Suprapubic skin (tissue), 4 donors: ENCODE results near the gene NRG3. TPM values are rescaled to one million over a fixed set of nuclear protein-coding genes. Genes with fewer than 3 reads are reported as not detected.

ENCODE experiments used
- DNase-seq, 2 donors: peaks; one replicate each; pipeline ENCODE4 v3.0.0-alpha.2; 2019; ENCODE audit warnings: low spot score in 2 of 2
- H3K27ac ChIP-seq: fragments of 200-600 bp; sonication (generic); one replicate; pipeline ENCODE4 v1.5.1; 2019
- H3K27me3 ChIP-seq: fragments of 200-600 bp; sonication (generic); one replicate; pipeline ENCODE4 v1.5.1; 2019
- H3K36me3 ChIP-seq: fragments of 200-600 bp; sonication (generic); one replicate; pipeline ENCODE4 v1.5.1; 2019
- H3K4me1 ChIP-seq: fragments of 200-600 bp; sonication (generic); one replicate; pipeline ENCODE4 v1.5.1; 2019
- H3K4me3 ChIP-seq: fragments of 200-600 bp; sonication (generic); one replicate; pipeline ENCODE4 v1.5.1; 2019; ENCODE audit warnings: mild to moderate bottlenecking
- H3K9me3 ChIP-seq: fragments of 200-600 bp; sonication (generic); one replicate; pipeline ENCODE4 v1.5.1; 2019
- EP300 ChIP-seq: sonication (generic); formaldehyde crosslinking; IDR thresholded peaks from one replicate; pipeline ENCODE4 v1.6.1; 2017; ENCODE audit warnings: antibody characterized with exemption
- POLR2A ChIP-seq, 2 donors: fragments of 450-650 bp; IDR thresholded peaks; one replicate each; pipeline ENCODE4 v1.6.1; 2017; ENCODE audit warnings: antibody characterized with exemption in 2 of 2, mild to moderate bottlenecking in 2 of 2, moderate library complexity in 2 of 2
- POLR2AphosphoS5 ChIP-seq, 3 donors: sonication (generic); formaldehyde crosslinking; IDR thresholded peaks; one replicate each; pipeline ENCODE4 v1.6.1; 2017; ENCODE audit warnings: antibody characterized with exemption in 3 of 3
- WGBS: methylation state at CpG from one replicate; pipeline ENCODE4 v1.1.5; 2018; 5-methylcytosine and 5-hydroxymethylcytosine counted together
- total RNA-seq, 4 donors: library from RNA; depleted of rRNA; stranded (reverse); fragments of >200 nt; gene quantifications; one replicate each; pipeline ENCODE4 v1.1.0, GENCODE V29; 2016
- TF ChIP-seq, protein P1 (sequence below), 2 donors: fragments of 200-600 bp in 1 of 2; fragments of 450-650 bp in 1 of 2; sonication (generic) in 1 of 2; IDR thresholded peaks; one replicate each; pipeline ENCODE4 v1.5.1; 2016 to 2019; ENCODE audit warnings: antibody characterized with exemption in 2 of 2, mild to moderate bottlenecking in 1 of 2, moderate library complexity in 1 of 2

The NRG3 gene
- total RNA-seq, 4 donors from 2014 or later, result 0.65 to 3.5 (median 1.3) TPM

DNA sequence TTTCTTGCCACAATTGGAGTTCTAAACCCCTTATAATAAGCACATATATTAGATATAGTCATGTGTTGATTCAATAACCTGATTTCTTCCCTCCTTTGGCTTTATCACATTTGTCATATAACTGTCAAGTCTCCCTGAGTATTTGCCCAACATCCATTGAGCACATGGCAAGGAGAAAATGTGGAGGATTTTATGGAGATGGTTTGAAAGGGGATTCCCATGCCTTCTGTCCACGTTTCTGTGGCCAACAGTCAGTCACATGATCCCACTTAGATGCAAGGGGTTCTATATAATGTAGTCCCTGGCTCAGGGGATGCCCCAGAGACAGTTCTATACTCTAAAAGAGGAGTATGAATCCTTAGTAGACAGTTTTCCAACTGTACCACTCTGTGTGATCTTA lies 577.7 kb downstream of the NRG3 start:
- no peaks in the 10 kb centered on the region for H3K27me3 ChIP-seq
- H3K27ac ChIP-seq, result no peak overlapping the region
- WGBS, result 15% methylated on average over 1 of the region's 1 CpG
- no peaks in the 10 kb centered on the region for H3K9me3 ChIP-seq
- no peaks in the 10 kb centered on the region for H3K4me1 ChIP-seq
- DNase-seq, result no peak
- no peaks in the 10 kb centered on the region for H3K36me3 ChIP-seq
- TF ChIP-seq POLR2A (IDR thresholded peaks at IDR 0.05) (no peak), EP300 (no peak), POLR2AphosphoS5 (IDR thresholded peaks at IDR 0.05) (no peak)
- TF ChIP-seq, protein P1, sequence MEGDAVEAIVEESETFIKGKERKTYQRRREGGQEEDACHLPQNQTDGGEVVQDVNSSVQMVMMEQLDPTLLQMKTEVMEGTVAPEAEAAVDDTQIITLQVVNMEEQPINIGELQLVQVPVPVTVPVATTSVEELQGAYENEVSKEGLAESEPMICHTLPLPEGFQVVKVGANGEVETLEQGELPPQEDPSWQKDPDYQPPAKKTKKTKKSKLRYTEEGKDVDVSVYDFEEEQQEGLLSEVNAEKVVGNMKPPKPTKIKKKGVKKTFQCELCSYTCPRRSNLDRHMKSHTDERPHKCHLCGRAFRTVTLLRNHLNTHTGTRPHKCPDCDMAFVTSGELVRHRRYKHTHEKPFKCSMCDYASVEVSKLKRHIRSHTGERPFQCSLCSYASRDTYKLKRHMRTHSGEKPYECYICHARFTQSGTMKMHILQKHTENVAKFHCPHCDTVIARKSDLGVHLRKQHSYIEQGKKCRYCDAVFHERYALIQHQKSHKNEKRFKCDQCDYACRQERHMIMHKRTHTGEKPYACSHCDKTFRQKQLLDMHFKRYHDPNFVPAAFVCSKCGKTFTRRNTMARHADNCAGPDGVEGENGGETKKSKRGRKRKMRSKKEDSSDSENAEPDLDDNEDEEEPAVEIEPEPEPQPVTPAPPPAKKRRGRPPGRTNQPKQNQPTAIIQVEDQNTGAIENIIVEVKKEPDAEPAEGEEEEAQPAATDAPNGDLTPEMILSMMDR (IDR thresholded peaks at IDR 0.05), result no peak
- H3K4me3 ChIP-seq, result no peak overlapping the region

DNA sequence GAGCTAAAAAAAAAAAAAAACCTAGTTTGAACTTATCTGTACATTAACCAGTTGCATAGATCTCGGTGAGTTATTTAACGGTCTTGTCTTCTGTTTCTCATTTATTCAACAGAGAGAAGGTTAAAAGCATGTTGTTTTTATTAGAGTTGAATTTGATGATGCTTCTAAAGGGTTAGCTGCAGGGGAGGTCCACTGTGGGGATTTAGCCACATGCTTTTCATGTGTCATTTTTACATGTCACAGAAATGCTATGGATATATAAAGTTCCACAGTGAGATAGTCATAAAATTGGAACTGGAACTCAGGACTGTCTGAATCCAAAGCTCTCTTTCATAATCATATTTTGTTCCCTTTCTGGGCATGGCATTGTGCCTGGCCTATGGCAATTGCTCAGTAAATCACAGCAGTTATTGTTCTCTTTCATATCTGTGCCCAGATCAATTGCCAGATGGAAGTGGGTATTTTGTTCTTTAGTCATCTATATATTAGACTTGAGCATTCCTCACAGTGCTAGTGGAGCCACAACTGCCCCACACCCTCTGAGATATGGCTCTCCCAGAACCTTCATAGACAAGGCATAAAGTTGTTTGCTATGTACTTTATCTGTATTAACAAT lies 578.8 kb downstream of the NRG3 start:
- TF ChIP-seq, protein P1 (IDR thresholded peaks at IDR 0.05), result no peak
- TF ChIP-seq POLR2AphosphoS5 (IDR thresholded peaks at IDR 0.05) (no peak), EP300 (no peak), POLR2A (IDR thresholded peaks at IDR 0.05) (no peak)
- H3K4me3 ChIP-seq, result no peak overlapping the region
- DNase-seq, result no peak
- WGBS, result 73% methylated on average over 2 of the region's 2 CpGs
- H3K36me3 ChIP-seq, result no peaks in the 10 kb centered on the region
- H3K27me3 ChIP-seq, result no peaks in the 10 kb centered on the region
- H3K9me3 ChIP-seq, result no peaks in the 10 kb centered on the region
- H3K27ac ChIP-seq, result no peak overlapping the region
- H3K4me1 ChIP-seq, result no peaks in the 10 kb centered on the region

DNA sequence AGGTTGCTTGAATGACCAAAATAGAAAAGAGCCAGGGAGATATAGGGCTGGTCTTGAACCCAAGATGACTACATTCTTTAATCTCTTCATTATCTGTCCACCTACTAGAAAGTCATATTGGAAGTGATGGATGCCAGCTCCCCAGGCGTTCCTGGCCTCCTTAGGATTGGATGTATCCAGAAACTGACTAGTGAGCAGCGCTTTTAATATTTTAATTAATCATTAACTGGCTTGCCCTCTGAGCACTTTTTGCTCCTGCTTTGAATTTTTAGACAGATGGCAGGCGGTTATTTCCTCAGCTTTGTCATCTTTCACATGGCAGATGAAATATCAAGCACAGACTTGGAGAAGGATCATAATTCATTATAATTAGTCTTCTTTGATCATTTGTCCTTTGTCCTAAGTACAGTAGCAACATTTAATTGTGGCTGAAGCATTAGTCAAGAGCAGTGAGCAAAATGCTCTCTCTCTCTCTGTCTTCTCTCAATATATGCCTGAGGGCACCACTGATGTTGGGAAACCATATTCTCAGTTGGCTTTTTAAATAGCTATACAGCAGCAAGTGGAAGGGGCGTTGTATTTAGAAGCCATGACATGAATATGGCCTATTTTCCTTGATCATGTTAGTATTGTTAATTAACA lies 588.0 kb downstream of the NRG3 start:
- Histone ChIP-seq H3K9me3 (no peaks in the 10 kb centered on the region), H3K4me1 (no peaks in the 10 kb centered on the region), H3K4me3 (no peak overlapping the region), H3K36me3 (no peaks in the 10 kb centered on the region), H3K27me3 (no peaks in the 10 kb centered on the region), H3K27ac (no peak overlapping the region)
- no peak for DNase-seq
- TF ChIP-seq, protein P1 (IDR thresholded peaks at IDR 0.05), result no peak
- TF ChIP-seq EP300, result no peak
- TF ChIP-seq POLR2A (IDR thresholded peaks at IDR 0.05), result no peak
- no peak for TF ChIP-seq POLR2AphosphoS5 (IDR thresholded peaks at IDR 0.05)
- 52% methylated on average over 4 of the region's 4 CpGs for WGBS

DNA sequence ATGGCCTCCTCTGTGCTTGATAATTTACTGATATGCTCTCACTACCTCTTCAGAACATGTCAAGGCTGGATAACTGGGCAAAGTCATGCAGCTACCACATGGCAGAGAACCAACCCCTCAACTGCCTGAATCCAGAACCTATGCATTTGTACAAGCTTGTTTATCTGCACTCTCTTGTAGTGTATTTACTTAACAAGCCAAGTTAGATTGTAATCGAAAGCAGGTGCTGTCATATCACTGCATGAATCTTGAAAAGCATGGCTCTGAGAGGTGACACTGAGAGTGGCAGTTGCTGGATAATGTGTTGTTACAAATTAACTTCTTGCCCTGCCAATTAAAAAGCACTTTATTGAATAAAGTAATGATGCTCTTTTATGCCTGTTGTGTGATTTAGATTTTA lies 588.6 kb downstream of the NRG3 start:
- Histone ChIP-seq H3K36me3 (no peaks in the 10 kb centered on the region), H3K4me1 (no peaks in the 10 kb centered on the region), H3K27me3 (no peaks in the 10 kb centered on the region), H3K9me3 (no peaks in the 10 kb centered on the region), H3K27ac (no peak overlapping the region), H3K4me3 (no peak overlapping the region)
- DNase-seq, result no peak
- whole genome bisulfite sequencing, result 56% methylated on average over 1 of the region's 1 CpG
- TF ChIP-seq EP300 (no peak), POLR2A (IDR thresholded peaks at IDR 0.05) (no peak), POLR2AphosphoS5 (IDR thresholded peaks at IDR 0.05) (no peak)
- TF ChIP-seq, protein P1 (IDR thresholded peaks at IDR 0.05), result no peak

DNA sequence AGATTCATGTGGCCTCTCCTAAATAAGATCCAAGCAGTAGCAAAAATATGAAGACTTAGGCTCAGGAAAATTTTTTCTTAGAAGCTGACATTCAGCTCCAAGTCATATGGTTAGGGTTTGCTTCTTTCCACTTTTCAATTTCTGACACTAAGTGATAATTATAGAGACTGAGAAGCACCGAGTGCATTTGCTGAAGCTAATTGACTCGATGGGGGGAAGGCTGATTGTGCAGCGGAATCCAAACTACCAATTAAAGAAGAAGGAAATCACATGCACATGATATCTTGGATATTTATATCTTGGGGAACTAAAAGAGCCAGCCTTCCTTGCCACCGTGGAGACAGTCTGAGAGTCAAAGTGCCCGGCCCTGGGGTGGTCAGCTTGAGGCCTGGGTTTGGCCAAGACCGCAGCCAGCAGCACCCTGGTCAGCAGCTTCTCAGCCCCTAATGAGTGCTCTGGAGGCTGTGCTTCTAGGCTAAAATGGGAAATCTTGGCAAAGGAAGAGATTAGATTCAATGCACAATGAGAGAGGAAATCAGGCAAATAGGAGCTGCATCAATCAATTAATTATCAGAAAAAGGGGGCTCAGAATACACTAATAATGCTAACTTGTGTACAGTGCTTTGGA lies 589.3 kb downstream of the NRG3 start:
- Histone ChIP-seq H3K4me3 (no peak overlapping the region), H3K9me3 (no peaks in the 10 kb centered on the region), H3K27me3 (no peaks in the 10 kb centered on the region), H3K4me1 (no peaks in the 10 kb centered on the region), H3K27ac (no peak overlapping the region), H3K36me3 (no peaks in the 10 kb centered on the region)
- TF ChIP-seq EP300 (no peak), POLR2AphosphoS5 (IDR thresholded peaks at IDR 0.05) (no peak), POLR2A (IDR thresholded peaks at IDR 0.05) (no peak)
- TF ChIP-seq, protein P1 (IDR thresholded peaks at IDR 0.05), result no peak
- WGBS, result 77% methylated on average over 6 of the region's 6 CpGs
- no peak for DNase-seq
